NCI-H2196 treated with DMSO at 0.1 percent for 48 hours (cell line): ENCODE results near the gene ZNF578.
"Not testable (repeated sequence)": the region's sequence is repeated elsewhere in the genome, so short reads cannot be mapped to it uniquely, and the experiment has no call there.

Experiments used
- DNase-seq: peaks from one replicate; lab custom pipeline; 2025; ENCODE audit not compliant: unreplicated experiment; lab: John Stamatoyannopoulos, UW

ZNF578 gene

GRCh38 chr19:52507266-52507665 lies 53.9 kb downstream of the ZNF578 start:
- DNase-seq, result no peak

GRCh38 chr19:52516191-52516590 lies 62.8 kb downstream of the ZNF578 start:
- no peak for DNase-seq

- DNase-seq, result no peak
Measured at GRCh38 chr19:52518646-52519045, 65.3 kb downstream of the ZNF578 start.

GRCh38 chr19:52519175-52519574 lies 65.8 kb downstream of the ZNF578 start:
- DNase-seq, result not testable (repeated sequence)

GRCh38 chr19:52520013-52520412 lies 66.7 kb downstream of the ZNF578 start:
- DNase-seq, result no peak

- no peak for DNase-seq
Measured at GRCh38 chr19:52522551-52522950, 69.2 kb downstream of the ZNF578 start.

GRCh38 chr19:52524086-52524485 lies 70.7 kb downstream of the ZNF578 start:
- DNase-seq, result no peak

GRCh38 chr19:52527134-52527955 lies 74.0 kb downstream of the ZNF578 start, which contains the start of gene ZNF808:
TSS of gene ZNF808 (plus strand) at chr19:52527668. CDS start at chr19:52543285, 15,617 bp downstream.
- DNase-seq, result peak; percentile 84

GRCh38 chr19:52527956-52528351 lies 74.6 kb downstream of the ZNF578 start:
- no peak for DNase-seq

- DNase-seq, result no peak
Measured at GRCh38 chr19:52532480-52532879, 79.1 kb downstream of the ZNF578 start.

- no peak for DNase-seq
Measured at GRCh38 chr19:52533901-52534300, 80.5 kb downstream of the ZNF578 start.

GRCh38 chr19:52535385-52535770 lies 82.0 kb downstream of the ZNF578 start:
- DNase-seq, result not testable (repeated sequence)

- DNase-seq, result no peak
Measured at GRCh38 chr19:52535771-52536447, 82.6 kb downstream of the ZNF578 start.

- no peak for DNase-seq
Measured at GRCh38 chr19:52536448-52536800, 83.1 kb downstream of the ZNF578 start.

GRCh38 chr19:52538815-52539214 lies 85.5 kb downstream of the ZNF578 start:
- not testable (repeated sequence) for DNase-seq

- DNase-seq, result not testable (repeated sequence)
Measured at GRCh38 chr19:52541176-52541575, 87.8 kb downstream of the ZNF578 start.

- DNase-seq, result no peak
Measured at GRCh38 chr19:52541608-52542007, 88.3 kb downstream of the ZNF578 start.

- not testable (repeated sequence) for DNase-seq
Measured at GRCh38 chr19:52542541-52542940, 89.2 kb downstream of the ZNF578 start.

GRCh38 chr19:52542984-52543664 lies 89.8 kb downstream of the ZNF578 start:
- no peak for DNase-seq

- no peak for DNase-seq
Measured at GRCh38 chr19:52554216-52554971, 101.0 kb downstream of the ZNF578 start.
